ENCODE results near the gene GOLGA1. TPM values are rescaled to one million over a fixed set of nuclear protein-coding genes. Genes with fewer than 3 reads are reported as not detected.

The GOLGA1 gene
- total and polyA plus RNA-seq, 9 of the 15 experiments (the other 6 are each of a cell fraction or from before 2014, with no cell fraction given), result 2.9 to 15.9 (median 8.5) TPM

- TF ChIP-seq SMARCB1 (IDR thresholded peaks at IDR 0.05; ENCODE audit: insufficient read length, low read depth) (no peak), THAP7 (CRISPR knock-in tag; IDR thresholded peaks at IDR 0.05) (no peak), TCFL5 (CRISPR knock-in tag; conservative IDR thresholded peaks at IDR 0.05) (no peak), ATF2 (CRISPR knock-in tag; IDR thresholded peaks at IDR 0.05) (no peak), EP300 (IDR thresholded peaks at IDR 0.05; ENCODE audit: low read length) (peak; percentile 94), ELF1 (tag; IDR thresholded peaks at IDR 0.05) (0 out of 2 replicates have a peak, but pooled peaks have one; percentile 39), CTBP1 (IDR thresholded peaks at IDR 0.05; ENCODE audit: borderline replicate concordance) (peak; percentile 92), ZNF143 (CRISPR knock-in tag; IDR thresholded peaks at IDR 0.05) (no peak), FOSL1 (tag; conservative IDR thresholded peaks at IDR 0.05) (no peak), MAFG (tag; conservative IDR thresholded peaks at IDR 0.05) (no peak), POLR2A (conservative IDR thresholded peaks at IDR 0.05) (no peak), ZNF511 (CRISPR knock-in tag; IDR thresholded peaks at IDR 0.05) (no peak), MAFK (IDR thresholded peaks at IDR 0.05; ENCODE audit: low read length) (no peak), BRF2 (IDR thresholded peaks at IDR 0.05; ENCODE audit: borderline replicate concordance, insufficient read depth, insufficient read length) (no peak)
These were observed 23.7 kb upstream of the GOLGA1 start (continued) for GRCh38 chr9:124964604-124965003.
